GM23338 (cell line): ENCODE results near the gene PITPNC1. TPM values are rescaled to one million over a fixed set of nuclear protein-coding genes. Genes with fewer than 3 reads are reported as not detected.

Experiments
- ATAC-seq: fragments of 200-7000 bp; cut with Tn5 transposase; 3 replicates; pipeline ENCODE4 v1.9.1; 2020
- DNase-seq: peaks from one replicate; pipeline ENCODE4 v3.0.0-alpha.2; 2015; ENCODE audit warnings: low spot score
- H2AFZ ChIP-seq: fragments of 200-600 bp; sonication (generic); 2 replicates; pipeline ENCODE4 v1.8.0; 2016; ENCODE audit warnings: antibody characterized with exemption, mild to moderate bottlenecking, moderate library complexity
- H3F3A ChIP-seq: fragments of 200-600 bp; sonication (generic); replicated peaks from 2 replicates; pipeline ENCODE4 v1.8.0; 2017; ENCODE audit warnings: antibody characterized with exemption, mixed run types, low read depth
- H3K27ac ChIP-seq: fragments of 200-600 bp; sonication (generic); 2 replicates; pipeline ENCODE4 v1.6.1; 2016; ENCODE audit warnings: low read depth
- H3K27me3 ChIP-seq: fragments of 200-600 bp; sonication (generic); 2 replicates; pipeline ENCODE4 v1.8.0; 2016; ENCODE audit warnings: mild to moderate bottlenecking, mixed run types, moderate library complexity; ENCODE audit not compliant: insufficient read depth
- H3K36me3 ChIP-seq: fragments of 200-600 bp; sonication (generic); 2 replicates; pipeline ENCODE4 v1.8.0; 2016; ENCODE audit warnings: mild to moderate bottlenecking; ENCODE audit not compliant: insufficient read depth
- H3K4me1 ChIP-seq: fragments of 200-600 bp; sonication (generic); 2 replicates; pipeline ENCODE4 v1.8.0; 2016; ENCODE audit warnings: mild to moderate bottlenecking, moderate library complexity; ENCODE audit not compliant: insufficient read depth
- H3K4me2 ChIP-seq: fragments of 200-600 bp; sonication (generic); 2 replicates; pipeline ENCODE4 v1.7.1; 2017; ENCODE audit warnings: mixed run types
- H3K4me3 ChIP-seq: fragments of 200-600 bp; sonication (generic); 2 replicates; pipeline ENCODE4 v1.6.1; 2016; ENCODE audit warnings: mixed run types
- H3K79me2 ChIP-seq: fragments of 200-600 bp; sonication (generic); replicated peaks from 2 replicates; pipeline ENCODE4 v1.8.0; 2017; ENCODE audit warnings: mild to moderate bottlenecking; ENCODE audit not compliant: insufficient read depth
- H3K9me2 ChIP-seq: fragments of 200-600 bp; sonication (generic); 2 replicates; pipeline ENCODE4 v1.8.0; 2017; ENCODE audit not compliant: insufficient read depth
- H4K20me1 ChIP-seq: fragments of 200-600 bp; sonication (generic); replicated peaks from 2 replicates; pipeline ENCODE4 v1.8.0; 2017; ENCODE audit warnings: mild to moderate bottlenecking; ENCODE audit not compliant: insufficient read depth
- H3K27ac Mint-ChIP-seq: 2 replicates; pipeline ENCODE4 v1.8.0; 2020; ENCODE audit warnings: inconsistent platforms, mild to moderate bottlenecking, moderate library complexity, mixed read lengths
- H3K27me3 Mint-ChIP-seq: 3 replicates; pipeline ENCODE4 v1.8.0; 2022; ENCODE audit warnings: low read depth, mild to moderate bottlenecking, moderate library complexity, mixed read lengths, inconsistent platforms; ENCODE audit not compliant: insufficient read depth, poor library complexity
- H3K36me3 Mint-ChIP-seq: 3 replicates; pipeline ENCODE4 v1.8.0; 2021; ENCODE audit warnings: low read depth, mild to moderate bottlenecking, inconsistent platforms, moderate library complexity, mixed read lengths
- H3K4me1 Mint-ChIP-seq: 3 replicates; pipeline ENCODE4 v1.8.0; 2020; ENCODE audit warnings: mild to moderate bottlenecking, inconsistent platforms, mixed read lengths
- H3K4me3 Mint-ChIP-seq: 3 replicates; pipeline ENCODE4 v1.8.0; 2021; ENCODE audit warnings: moderate library complexity, mild to moderate bottlenecking, inconsistent platforms, mixed read lengths
- H3K9me3 Mint-ChIP-seq: 3 replicates; pipeline ENCODE4 v1.8.0; 2020; ENCODE audit warnings: moderate library complexity, mild to moderate bottlenecking, inconsistent platforms, mixed read lengths
- CREB1 ChIP-seq: fragments of 250-450 bp; sonication (Bioruptor Pico); IDR thresholded peaks from 2 replicates; pipeline ENCODE4 v1.5.0; 2020; ENCODE audit warnings: low read depth, mild to moderate bottlenecking, moderate library complexity
- CTCF ChIP-seq, 2 experiments: fragments of 200-600 bp in 1 of 2; sonication (generic) in 1 of 2; conservative IDR thresholded peaks; 2 replicates each; pipeline versions ENCODE4 v1.5.1 to v1.6.1; 2016 to 2017; ENCODE audit warnings: antibody characterized with exemption in 2 of 2, low read depth in 2 of 2, mild to moderate bottlenecking in 2 of 2, moderate library complexity in 1 of 2
- EZH2 ChIP-seq: fragments of 200-600 bp; sonication (generic); IDR thresholded peaks from one replicate; pipeline ENCODE4 v1.8.0; 2017; ENCODE audit warnings: antibody characterized with exemption, mild to moderate bottlenecking, low read depth; ENCODE audit not compliant: unreplicated experiment
- EZH2phosphoT487 ChIP-seq: fragments of 200-600 bp; sonication (generic); IDR thresholded peaks from one replicate; pipeline ENCODE4 v1.8.1; 2018; ENCODE audit warnings: antibody characterized with exemption; ENCODE audit not compliant: unreplicated experiment
- POLR2AphosphoS5 ChIP-seq: IDR thresholded peaks from 2 replicates; pipeline ENCODE4 v1.6.1; 2016; ENCODE audit warnings: antibody characterized with exemption, low read depth
- STAT1 ChIP-seq: IDR thresholded peaks from one replicate; pipeline ENCODE4 v1.6.1; 2016; ENCODE audit warnings: antibody characterized with exemption; ENCODE audit not compliant: unreplicated experiment
- ZNF114 ChIP-seq: fragments of 250-450 bp; sonication (Bioruptor Pico); IDR thresholded peaks from 2 replicates; pipeline ENCODE4 v1.5.0; 2020; ENCODE audit warnings: mild to moderate bottlenecking, moderate library complexity
- polyA plus RNA-seq: library from polyadenylated mRNA; unstranded; fragments of >200 nt; fragmentation: Nextera tagmentation; extraction: Ambion mirVana; gene quantifications from 2 replicates; pipeline ENCODE4 v1.2.1, GENCODE V29; 2016
- total RNA-seq: library from RNA; depleted of rRNA; stranded (reverse); fragments of >200 nt; shearing (Covaris generic); gene quantifications from 2 replicates; pipeline ENCODE4 v1.2.3, GENCODE V29; 2014
- TF ChIP-seq, protein P1 (sequence below): IDR thresholded peaks from 2 replicates; pipeline ENCODE4 v1.6.1; 2016; ENCODE audit warnings: antibody characterized with exemption
- TF ChIP-seq, protein P2 (sequence below): fragments of 250-450 bp; sonication (Bioruptor Pico); IDR thresholded peaks from 2 replicates; pipeline ENCODE4 v1.5.0; 2020; ENCODE audit warnings: mild to moderate bottlenecking, moderate library complexity

PITPNC1 gene
- total and polyA plus RNA-seq, 2 experiments from 2014 or later = 23.0 to 32.6 TPM

GRCh38 chr17:67364847-67365737 is 12.0 kb upstream of the PITPNC1 start:
- Mint-ChIP-seq H3K4me1 (peaks cover 12% of the 10 kb centered on the region), H3K27me3 (peaks cover 8% of the 10 kb centered on the region), H3K4me3 (peak overlapping the region; percentile 98), H3K36me3 (peaks cover 36% of the 10 kb centered on the region), H3K9me3 (no peaks in the 10 kb centered on the region), H3K27ac (peak overlapping the region; percentile 96)
- H3K36me3 ChIP-seq = no peaks in the 10 kb centered on the region
- peaks cover 40% of the 10 kb centered on the region for H4K20me1 ChIP-seq
- H3K4me1 ChIP-seq = peaks cover 12% of the 10 kb centered on the region
- H3K4me3 ChIP-seq = peak overlapping the region; percentile 100
- H3K9me2 ChIP-seq = no peaks in the 10 kb centered on the region
- no peaks in the 10 kb centered on the region for H3K27me3 ChIP-seq
- no peak for TF ChIP-seq CREB1 (CRISPR knock-in tag)
- TF ChIP-seq, protein P1, sequence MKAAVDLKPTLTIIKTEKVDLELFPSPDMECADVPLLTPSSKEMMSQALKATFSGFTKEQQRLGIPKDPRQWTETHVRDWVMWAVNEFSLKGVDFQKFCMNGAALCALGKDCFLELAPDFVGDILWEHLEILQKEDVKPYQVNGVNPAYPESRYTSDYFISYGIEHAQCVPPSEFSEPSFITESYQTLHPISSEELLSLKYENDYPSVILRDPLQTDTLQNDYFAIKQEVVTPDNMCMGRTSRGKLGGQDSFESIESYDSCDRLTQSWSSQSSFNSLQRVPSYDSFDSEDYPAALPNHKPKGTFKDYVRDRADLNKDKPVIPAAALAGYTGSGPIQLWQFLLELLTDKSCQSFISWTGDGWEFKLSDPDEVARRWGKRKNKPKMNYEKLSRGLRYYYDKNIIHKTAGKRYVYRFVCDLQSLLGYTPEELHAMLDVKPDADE = no peak
- TF ChIP-seq CTCF (conservative IDR thresholded peaks at IDR 0.05; ENCODE audit: low read depth in 2 of 2) = no peak
- no peak for TF ChIP-seq EZH2phosphoT487
- no peak for TF ChIP-seq EZH2
- no peak for TF ChIP-seq STAT1
- TF ChIP-seq POLR2AphosphoS5 = no peak
- H3F3A ChIP-seq = peaks cover 7% of the 10 kb centered on the region
- DNase-seq = no peak
- peak overlapping the region; percentile 100 for H3K4me2 ChIP-seq
- H2AFZ ChIP-seq = no peak overlapping the region
- peak overlapping the region; percentile 90 for H3K27ac ChIP-seq
- H3K79me2 ChIP-seq = peaks cover 62% of the 10 kb centered on the region
- no peak for ATAC-seq

GRCh38 chr17:67365738-67366192 is 11.3 kb upstream of the PITPNC1 start:
- peak overlapping the region; percentile 100 for H3K4me2 ChIP-seq
- peaks cover 34% of the 10 kb centered on the region for H4K20me1 ChIP-seq
- H3K27ac ChIP-seq = peak overlapping the region; percentile 90
- H2AFZ ChIP-seq = peak overlapping the region; percentile 77
- Mint-ChIP-seq H3K27ac (peak overlapping the region; percentile 96), H3K9me3 (no peaks in the 10 kb centered on the region), H3K27me3 (peaks cover 8% of the 10 kb centered on the region), H3K36me3 (peaks cover 30% of the 10 kb centered on the region), H3K4me1 (peaks cover 8% of the 10 kb centered on the region), H3K4me3 (peak overlapping the region; percentile 98)
- peaks cover 4% of the 10 kb centered on the region for H3F3A ChIP-seq
- H3K27me3 ChIP-seq = no peaks in the 10 kb centered on the region
- no peak; the same call in 1 of the 3 replicates for ATAC-seq
- H3K36me3 ChIP-seq = no peaks in the 10 kb centered on the region
- peak overlapping the region; percentile 100 for H3K4me3 ChIP-seq
- no peak for DNase-seq
- peaks cover 55% of the 10 kb centered on the region for H3K79me2 ChIP-seq
- peaks cover 12% of the 10 kb centered on the region for H3K4me1 ChIP-seq
- H3K9me2 ChIP-seq = no peaks in the 10 kb centered on the region
- TF ChIP-seq ZNF114 (no peak), CREB1 (CRISPR knock-in tag) (no peak), EZH2phosphoT487 (no peak), STAT1 (no peak), POLR2AphosphoS5 (no peak)
- TF ChIP-seq, protein P2, sequence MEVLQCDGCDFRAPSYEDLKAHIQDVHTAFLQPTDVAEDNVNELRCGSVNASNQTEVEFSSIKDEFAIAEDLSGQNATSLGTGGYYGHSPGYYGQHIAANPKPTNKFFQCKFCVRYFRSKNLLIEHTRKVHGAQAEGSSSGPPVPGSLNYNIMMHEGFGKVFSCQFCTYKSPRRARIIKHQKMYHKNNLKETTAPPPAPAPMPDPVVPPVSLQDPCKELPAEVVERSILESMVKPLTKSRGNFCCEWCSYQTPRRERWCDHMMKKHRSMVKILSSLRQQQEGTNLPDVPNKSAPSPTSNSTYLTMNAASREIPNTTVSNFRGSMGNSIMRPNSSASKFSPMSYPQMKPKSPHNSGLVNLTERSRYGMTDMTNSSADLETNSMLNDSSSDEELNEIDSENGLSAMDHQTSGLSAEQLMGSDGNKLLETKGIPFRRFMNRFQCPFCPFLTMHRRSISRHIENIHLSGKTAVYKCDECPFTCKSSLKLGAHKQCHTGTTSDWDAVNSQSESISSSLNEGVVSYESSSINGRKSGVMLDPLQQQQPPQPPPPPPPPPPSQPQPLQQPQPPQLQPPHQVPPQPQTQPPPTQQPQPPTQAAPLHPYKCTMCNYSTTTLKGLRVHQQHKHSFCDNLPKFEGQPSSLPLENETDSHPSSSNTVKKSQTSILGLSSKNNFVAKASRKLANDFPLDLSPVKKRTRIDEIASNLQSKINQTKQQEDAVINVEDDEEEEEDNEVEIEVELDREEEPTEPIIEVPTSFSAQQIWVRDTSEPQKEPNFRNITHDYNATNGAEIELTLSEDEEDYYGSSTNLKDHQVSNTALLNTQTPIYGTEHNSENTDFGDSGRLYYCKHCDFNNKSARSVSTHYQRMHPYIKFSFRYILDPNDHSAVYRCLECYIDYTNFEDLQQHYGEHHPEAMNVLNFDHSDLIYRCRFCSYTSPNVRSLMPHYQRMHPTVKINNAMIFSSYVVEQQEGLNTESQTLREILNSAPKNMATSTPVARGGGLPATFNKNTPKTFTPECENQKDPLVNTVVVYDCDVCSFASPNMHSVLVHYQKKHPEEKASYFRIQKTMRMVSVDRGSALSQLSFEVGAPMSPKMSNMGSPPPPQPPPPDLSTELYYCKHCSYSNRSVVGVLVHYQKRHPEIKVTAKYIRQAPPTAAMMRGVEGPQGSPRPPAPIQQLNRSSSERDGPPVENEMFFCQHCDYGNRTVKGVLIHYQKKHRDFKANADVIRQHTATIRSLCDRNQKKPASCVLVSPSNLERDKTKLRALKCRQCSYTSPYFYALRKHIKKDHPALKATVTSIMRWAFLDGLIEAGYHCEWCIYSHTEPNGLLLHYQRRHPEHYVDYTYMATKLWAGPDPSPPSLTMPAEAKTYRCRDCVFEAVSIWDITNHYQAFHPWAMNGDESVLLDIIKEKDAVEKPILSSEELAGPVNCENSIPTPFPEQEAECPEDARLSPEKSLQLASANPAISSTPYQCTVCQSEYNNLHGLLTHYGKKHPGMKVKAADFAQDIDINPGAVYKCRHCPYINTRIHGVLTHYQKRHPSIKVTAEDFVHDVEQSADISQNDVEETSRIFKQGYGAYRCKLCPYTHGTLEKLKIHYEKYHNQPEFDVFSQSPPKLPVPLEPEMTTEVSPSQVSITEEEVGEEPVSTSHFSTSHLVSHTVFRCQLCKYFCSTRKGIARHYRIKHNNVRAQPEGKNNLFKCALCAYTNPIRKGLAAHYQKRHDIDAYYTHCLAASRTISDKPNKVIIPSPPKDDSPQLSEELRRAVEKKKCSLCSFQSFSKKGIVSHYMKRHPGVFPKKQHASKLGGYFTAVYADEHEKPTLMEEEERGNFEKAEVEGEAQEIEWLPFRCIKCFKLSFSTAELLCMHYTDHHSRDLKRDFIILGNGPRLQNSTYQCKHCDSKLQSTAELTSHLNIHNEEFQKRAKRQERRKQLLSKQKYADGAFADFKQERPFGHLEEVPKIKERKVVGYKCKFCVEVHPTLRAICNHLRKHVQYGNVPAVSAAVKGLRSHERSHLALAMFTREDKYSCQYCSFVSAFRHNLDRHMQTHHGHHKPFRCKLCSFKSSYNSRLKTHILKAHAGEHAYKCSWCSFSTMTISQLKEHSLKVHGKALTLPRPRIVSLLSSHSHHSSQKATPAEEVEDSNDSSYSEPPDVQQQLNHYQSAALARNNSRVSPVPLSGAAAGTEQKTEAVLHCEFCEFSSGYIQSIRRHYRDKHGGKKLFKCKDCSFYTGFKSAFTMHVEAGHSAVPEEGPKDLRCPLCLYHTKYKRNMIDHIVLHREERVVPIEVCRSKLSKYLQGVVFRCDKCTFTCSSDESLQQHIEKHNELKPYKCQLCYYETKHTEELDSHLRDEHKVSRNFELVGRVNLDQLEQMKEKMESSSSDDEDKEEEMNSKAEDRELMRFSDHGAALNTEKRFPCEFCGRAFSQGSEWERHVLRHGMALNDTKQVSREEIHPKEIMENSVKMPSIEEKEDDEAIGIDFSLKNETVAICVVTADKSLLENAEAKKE (CRISPR knock-in tag) = no peak
- TF ChIP-seq, protein P1 = no peak
